ENCODE results near the gene CTXN3.
A peak's percentile ranks its signal among the peaks of the same experiment; 100 is the strongest.

The CTXN3 gene

GRCh38 chr5:127684726-127685467 lies 36.0 kb downstream of the CTXN3 start:
- H3K4me3 ChIP-seq (ENCODE audit: low read depth, low read length): no peak overlapping the region
- DNase-seq (ENCODE audit: low read depth): peak; percentile 34
- no peak for TF ChIP-seq CTCF (conservative IDR thresholded peaks at IDR 0.05; ENCODE audit: low read depth, low read length)

GRCh38 chr5:127685662-127686061 lies 36.8 kb downstream of the CTXN3 start:
- no peak for TF ChIP-seq CTCF (conservative IDR thresholded peaks at IDR 0.05; ENCODE audit: low read depth, low read length)
- DNase-seq (ENCODE audit: low read depth): peak; percentile 51
- no peak overlapping the region for H3K4me3 ChIP-seq (ENCODE audit: low read depth, low read length)

- no peak overlapping the region for H3K4me3 ChIP-seq (ENCODE audit: low read depth, low read length)
- TF ChIP-seq CTCF (conservative IDR thresholded peaks at IDR 0.05; ENCODE audit: low read depth, low read length): no peak
- no peak for DNase-seq (ENCODE audit: low read depth)
Measured at GRCh38 chr5:127686424-127686823, 37.5 kb downstream of the CTXN3 start.

GRCh38 chr5:127694518-127695171 lies 45.8 kb downstream of the CTXN3 start:
- H3K4me3 ChIP-seq (ENCODE audit: low read depth, low read length): no peak overlapping the region
- no peak for TF ChIP-seq CTCF (conservative IDR thresholded peaks at IDR 0.05; ENCODE audit: low read depth, low read length)
- DNase-seq (ENCODE audit: low read depth): peak; percentile 9

GRCh38 chr5:127695346-127695745 lies 46.5 kb downstream of the CTXN3 start:
- no peak for TF ChIP-seq CTCF (conservative IDR thresholded peaks at IDR 0.05; ENCODE audit: low read depth, low read length)
- no peak for DNase-seq (ENCODE audit: low read depth)
- no peak overlapping the region for H3K4me3 ChIP-seq (ENCODE audit: low read depth, low read length)

- DNase-seq (ENCODE audit: low read depth): peak; percentile 89
- no peak overlapping the region for H3K4me3 ChIP-seq (ENCODE audit: low read depth, low read length)
- no peak for TF ChIP-seq CTCF (conservative IDR thresholded peaks at IDR 0.05; ENCODE audit: low read depth, low read length)
Measured at GRCh38 chr5:127696683-127697082, 47.8 kb downstream of the CTXN3 start.
